NT2/D1 (cell line): Measurements from ENCODE around the gene SLC38A2.

Experiments used
- DNase-seq: peaks from one replicate; pipeline ENCODE4 v3.0.0-alpha.2; 2011; ENCODE audit warnings: low read depth, low spot score
- H3K27me3 ChIP-seq: 2 replicates; pipeline ENCODE4 v1.6.0; 2011; ENCODE audit warnings: mild to moderate bottlenecking; ENCODE audit not compliant: insufficient read length, insufficient read depth
- H3K36me3 ChIP-seq: 2 replicates; pipeline ENCODE4 v1.6.1; 2011; ENCODE audit warnings: mild to moderate bottlenecking, low read length, mixed read lengths; ENCODE audit not compliant: insufficient read depth, insufficient read length
- H3K4me1 ChIP-seq: 2 replicates; pipeline ENCODE4 v1.5.1; 2011; ENCODE audit not compliant: insufficient read depth, insufficient read length
- H3K4me3 ChIP-seq: 2 replicates; pipeline ENCODE4 v1.5.1; 2011; ENCODE audit warnings: low read depth; ENCODE audit not compliant: insufficient read length
- H3K9ac ChIP-seq: 2 replicates; pipeline ENCODE4 v1.6.0; 2011; ENCODE audit warnings: low read depth; ENCODE audit not compliant: insufficient read length
- H3K9me3 ChIP-seq: 2 replicates; pipeline ENCODE4 v1.5.1; 2011; ENCODE audit warnings: mild to moderate bottlenecking, low read length; ENCODE audit not compliant: insufficient read depth
- SUZ12 ChIP-seq: IDR thresholded peaks from 2 replicates; pipeline ENCODE4 v1.6.1; 2011; ENCODE audit not compliant: insufficient read length, insufficient read depth; ENCODE audit errors: extremely low read depth
- YY1 ChIP-seq: IDR thresholded peaks from 2 replicates; pipeline ENCODE4 v1.6.1; 2011; ENCODE audit not compliant: insufficient read length, insufficient read depth
- ZNF274 ChIP-seq: IDR thresholded peaks from 2 replicates; pipeline ENCODE4 v1.6.1; 2011; ENCODE audit warnings: mild to moderate bottlenecking, low read depth, low read length

The SLC38A2 gene

GRCh38 chr12:46374310-46374709 lies 1.7 kb upstream of the SLC38A2 start:
- Histone ChIP-seq H3K4me3 (no peak overlapping the region), H3K27me3 (peaks cover 5% of the 10 kb centered on the region), H3K9me3 (no peaks in the 10 kb centered on the region), H3K36me3 (peaks cover 19% of the 10 kb centered on the region), H3K4me1 (no peaks in the 10 kb centered on the region), H3K9ac (no peak overlapping the region)
- no peak for DNase-seq
- TF ChIP-seq ZNF274 (no peak), YY1 (no peak), SUZ12 (no peak)

GRCh38 chr12:46373301-46374296 lies 1.0 kb upstream of the SLC38A2 start:
- TF ChIP-seq YY1, result no peak
- TF ChIP-seq ZNF274, result no peak
- TF ChIP-seq SUZ12, result no peak
- peak overlapping the region; percentile 54 for H3K4me3 ChIP-seq
- no peak for DNase-seq
- H3K9me3 ChIP-seq, result no peaks in the 10 kb centered on the region
- H3K4me1 ChIP-seq, result no peaks in the 10 kb centered on the region
- H3K9ac ChIP-seq, result peak overlapping the region; percentile 53
- H3K27me3 ChIP-seq, result peaks cover 5% of the 10 kb centered on the region
- H3K36me3 ChIP-seq, result peaks cover 26% of the 10 kb centered on the region

DNA sequence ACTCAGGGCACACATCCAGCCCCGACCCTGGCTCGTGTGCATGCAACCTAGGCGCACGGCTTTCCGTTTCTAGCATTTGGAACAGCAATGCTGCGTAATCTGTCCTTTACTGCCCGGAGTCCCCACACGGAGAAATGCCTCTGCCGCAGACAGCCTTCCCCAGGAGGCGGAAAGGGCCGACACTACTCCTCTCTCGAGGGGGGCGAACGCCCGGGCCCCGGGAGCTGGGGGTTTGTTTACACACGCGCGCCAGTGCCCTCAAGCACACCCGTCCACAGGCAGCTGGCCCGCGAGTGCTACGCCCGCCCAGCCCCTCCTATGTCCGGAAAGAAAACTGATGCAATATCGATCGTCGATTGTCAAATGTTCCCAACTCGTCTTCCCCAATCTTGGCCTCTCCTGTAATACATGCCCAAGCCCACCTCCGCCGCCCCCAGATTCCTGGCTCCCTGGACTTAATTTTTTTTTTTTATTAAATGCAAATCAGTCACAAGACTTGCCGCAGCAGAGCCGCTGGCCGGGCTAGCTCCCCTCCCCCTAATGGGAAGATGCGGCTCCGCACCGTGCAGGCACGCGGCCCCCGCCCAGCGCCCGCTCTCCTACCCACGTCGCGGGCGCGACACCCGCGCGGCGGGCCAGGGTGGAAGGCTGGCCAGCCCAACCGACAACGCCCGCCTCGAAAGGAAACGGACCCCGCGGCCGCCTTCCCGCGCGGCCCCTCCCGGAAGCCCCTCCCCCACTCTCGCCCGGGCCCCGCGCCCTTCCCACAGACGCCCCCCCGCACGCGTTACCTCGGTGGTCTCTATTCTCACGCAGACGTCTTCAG lies 642 bp downstream of the SLC38A2 start:
- H3K9ac ChIP-seq, result peak overlapping the region; percentile 96
- no peaks in the 10 kb centered on the region for H3K9me3 ChIP-seq
- no peak for DNase-seq
- H3K36me3 ChIP-seq, result peaks cover 43% of the 10 kb centered on the region
- TF ChIP-seq SUZ12 (no peak), YY1 (no peak), ZNF274 (no peak)
- H3K4me3 ChIP-seq, result peak overlapping the region; percentile 87
- peaks cover 5% of the 10 kb centered on the region for H3K27me3 ChIP-seq
- no peaks in the 10 kb centered on the region for H3K4me1 ChIP-seq

GRCh38 chr12:46370792-46371717 lies 1.5 kb downstream of the SLC38A2 start:
- H3K9me3 ChIP-seq, result no peaks in the 10 kb centered on the region
- DNase-seq, result no peak
- peaks cover 52% of the 10 kb centered on the region for H3K36me3 ChIP-seq
- H3K4me1 ChIP-seq, result no peaks in the 10 kb centered on the region
- H3K27me3 ChIP-seq, result peaks cover 5% of the 10 kb centered on the region
- TF ChIP-seq YY1 (no peak), SUZ12 (no peak), ZNF274 (no peak)
- H3K9ac ChIP-seq, result peak overlapping the region; percentile 96
- peak overlapping the region; percentile 87 for H3K4me3 ChIP-seq

DNA sequence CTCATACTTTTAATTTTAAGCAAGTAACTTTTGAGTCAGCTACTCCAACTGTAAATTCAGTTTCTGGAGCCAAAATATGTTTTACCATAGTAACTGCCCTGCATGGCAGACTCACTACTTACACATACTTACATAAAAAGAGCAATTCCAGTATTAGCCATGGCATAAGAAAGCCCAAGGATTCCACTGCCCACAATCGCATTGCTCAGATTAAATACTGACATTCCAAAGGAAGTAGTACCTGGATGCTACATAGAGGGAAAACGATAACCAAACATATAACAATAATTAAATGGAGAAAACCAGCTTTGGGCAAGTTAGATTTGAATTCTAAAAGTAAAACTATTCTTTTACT lies 2.2 kb downstream of the SLC38A2 start:
- Histone ChIP-seq H3K4me3 (peak overlapping the region; percentile 87), H3K27me3 (peaks cover 5% of the 10 kb centered on the region), H3K36me3 (peaks cover 59% of the 10 kb centered on the region), H3K9me3 (no peaks in the 10 kb centered on the region), H3K4me1 (no peaks in the 10 kb centered on the region), H3K9ac (peak overlapping the region; percentile 93)
- no peak for DNase-seq
- TF ChIP-seq SUZ12 (no peak), ZNF274 (no peak), YY1 (no peak)

GRCh38 chr12:46369474-46370379 lies 2.8 kb downstream of the SLC38A2 start:
- DNase-seq, result no peak
- Histone ChIP-seq H3K4me1 (no peaks in the 10 kb centered on the region), H3K9ac (peak overlapping the region; percentile 93), H3K27me3 (peaks cover 5% of the 10 kb centered on the region), H3K36me3 (peaks cover 65% of the 10 kb centered on the region), H3K9me3 (no peaks in the 10 kb centered on the region), H3K4me3 (peak overlapping the region; percentile 87)
- TF ChIP-seq YY1 (no peak), SUZ12 (no peak), ZNF274 (no peak)
